GM19023 (cell line): ENCODE data around the gene SPATA2L.
"Not testable (repeated sequence)": the region's sequence is repeated elsewhere in the genome, so short reads cannot be mapped to it uniquely, and the experiment has no call there.

ENCODE experiments used
- ATAC-seq: cut with Tn5 transposase; IDR thresholded peaks from one replicate; pipeline ENCODE4 v1.9.1; 2021; ENCODE audit warnings: mild to moderate bottlenecking, moderate library complexity; ENCODE audit not compliant: unreplicated experiment

Gene SPATA2L

DNA sequence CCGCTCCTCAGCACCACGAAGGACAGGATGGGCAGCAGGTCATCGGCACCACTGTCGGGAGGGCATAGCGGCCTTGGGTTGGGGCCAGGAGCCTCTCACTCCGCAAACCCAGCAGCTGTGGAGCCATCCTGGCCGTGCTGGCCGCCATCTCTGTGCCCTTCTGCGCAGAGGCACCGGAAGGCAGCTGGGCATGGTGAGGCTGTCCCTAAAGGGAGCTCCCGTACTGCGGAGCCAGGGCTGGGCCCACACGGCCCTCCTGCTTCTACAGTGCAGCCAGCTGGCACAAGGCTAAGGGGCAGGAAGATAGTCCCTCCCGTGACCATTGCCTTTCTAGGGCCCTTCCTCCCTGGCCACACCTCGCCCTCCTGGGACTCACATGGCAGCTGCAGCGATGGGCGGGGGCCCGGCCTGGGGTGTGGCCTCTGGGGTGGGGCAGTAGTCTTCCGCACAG is 7.0 kb upstream of the SPATA2L start:
- ATAC-seq, result no peak

DNA sequence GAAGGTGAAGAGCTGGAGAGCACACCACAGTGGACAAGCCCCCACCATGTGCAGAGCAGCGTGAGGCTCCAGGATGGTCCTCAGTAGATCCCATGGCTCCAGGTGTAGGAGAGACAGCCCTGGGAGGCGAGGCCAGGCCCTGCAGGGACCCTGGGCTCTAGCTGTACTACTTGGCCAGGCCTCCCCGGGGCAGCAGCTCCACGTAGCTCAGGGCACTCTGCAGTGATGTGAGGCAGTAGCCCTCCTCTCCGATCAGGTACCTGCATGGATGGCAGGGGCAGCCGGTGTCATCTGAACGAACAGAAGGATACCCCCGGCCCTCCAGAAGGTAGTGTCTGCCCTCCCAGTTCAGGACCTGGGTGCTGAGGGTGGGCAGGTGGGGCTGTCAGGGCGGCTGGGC is 6.2 kb upstream of the SPATA2L start:
- ATAC-seq, result no peak

DNA sequence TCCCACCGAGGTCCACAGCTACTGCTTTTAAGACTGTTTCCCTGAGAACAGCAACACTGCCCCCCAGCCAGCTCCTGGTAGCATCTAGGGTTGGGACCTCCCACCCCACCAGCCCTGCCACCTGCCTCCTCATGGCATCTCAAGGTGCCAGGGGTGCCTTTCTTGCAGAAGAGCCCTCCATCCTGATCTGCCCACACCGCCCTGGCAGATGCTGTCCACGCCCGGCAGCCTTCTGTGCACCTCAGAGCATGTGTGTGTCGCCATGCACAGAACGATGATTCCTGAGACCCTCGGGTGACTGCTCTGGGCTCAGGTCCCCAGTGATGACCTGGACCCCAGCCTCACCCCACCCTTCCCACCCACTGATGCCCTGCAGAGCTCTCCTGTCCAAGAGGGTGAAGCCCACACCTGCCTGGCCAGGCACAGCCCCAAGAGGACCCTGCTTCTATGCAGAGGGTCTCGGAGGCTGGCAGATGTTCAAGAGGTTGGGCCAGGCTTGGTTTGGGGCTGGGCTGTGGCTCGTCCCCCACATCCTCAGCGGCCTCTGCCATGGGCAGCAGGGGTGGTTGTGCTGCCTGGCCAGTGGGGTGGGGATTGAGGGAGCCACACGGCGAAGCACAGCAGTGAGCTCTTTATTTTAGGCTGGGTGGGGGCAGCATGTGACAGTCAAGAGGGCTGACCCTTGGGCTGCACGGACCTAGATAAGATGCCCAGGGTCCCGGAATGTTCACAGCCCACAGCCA is 5.2 kb upstream of the SPATA2L start:
- ATAC-seq, result no peak

DNA sequence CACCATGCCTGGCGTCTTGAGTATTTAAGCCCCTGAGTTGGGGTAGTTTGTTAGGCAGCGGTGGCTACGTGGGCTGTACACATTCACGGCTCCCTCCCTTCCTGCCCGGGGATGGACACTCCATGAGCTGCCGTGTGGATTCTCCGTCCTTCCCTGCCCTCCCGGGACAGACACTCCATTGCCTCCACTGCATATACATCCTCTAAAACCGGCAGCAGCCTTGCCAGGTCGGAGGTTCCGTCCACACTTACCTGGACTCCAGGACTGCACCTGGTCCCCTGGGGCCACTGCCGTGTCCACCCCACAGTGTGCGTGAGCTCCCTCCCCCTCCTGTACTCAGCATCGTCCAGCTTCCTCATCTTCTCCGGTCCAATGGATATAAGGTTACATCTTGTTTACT is 3.5 kb upstream of the SPATA2L start:
- no peak for ATAC-seq

DNA sequence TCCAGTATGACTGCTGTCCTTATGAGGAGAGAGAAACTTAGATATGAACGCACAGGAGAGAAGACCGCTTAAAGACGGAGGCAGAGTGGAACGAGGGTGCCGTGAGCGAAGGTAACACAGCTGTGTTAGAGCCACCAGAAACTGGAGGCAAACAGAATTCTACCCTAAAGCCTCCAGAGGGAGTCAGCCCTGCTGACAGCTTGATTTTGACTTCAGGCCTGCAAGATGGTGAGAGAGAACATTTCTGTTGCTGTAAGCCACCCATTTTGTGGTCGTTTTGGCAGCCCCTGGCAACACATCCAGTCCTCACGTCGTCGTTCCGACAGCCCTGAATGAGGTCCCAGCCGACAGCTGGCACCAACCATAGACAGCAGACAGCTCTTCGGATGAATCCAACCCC is 2.8 kb upstream of the SPATA2L start:
- no peak for ATAC-seq

DNA sequence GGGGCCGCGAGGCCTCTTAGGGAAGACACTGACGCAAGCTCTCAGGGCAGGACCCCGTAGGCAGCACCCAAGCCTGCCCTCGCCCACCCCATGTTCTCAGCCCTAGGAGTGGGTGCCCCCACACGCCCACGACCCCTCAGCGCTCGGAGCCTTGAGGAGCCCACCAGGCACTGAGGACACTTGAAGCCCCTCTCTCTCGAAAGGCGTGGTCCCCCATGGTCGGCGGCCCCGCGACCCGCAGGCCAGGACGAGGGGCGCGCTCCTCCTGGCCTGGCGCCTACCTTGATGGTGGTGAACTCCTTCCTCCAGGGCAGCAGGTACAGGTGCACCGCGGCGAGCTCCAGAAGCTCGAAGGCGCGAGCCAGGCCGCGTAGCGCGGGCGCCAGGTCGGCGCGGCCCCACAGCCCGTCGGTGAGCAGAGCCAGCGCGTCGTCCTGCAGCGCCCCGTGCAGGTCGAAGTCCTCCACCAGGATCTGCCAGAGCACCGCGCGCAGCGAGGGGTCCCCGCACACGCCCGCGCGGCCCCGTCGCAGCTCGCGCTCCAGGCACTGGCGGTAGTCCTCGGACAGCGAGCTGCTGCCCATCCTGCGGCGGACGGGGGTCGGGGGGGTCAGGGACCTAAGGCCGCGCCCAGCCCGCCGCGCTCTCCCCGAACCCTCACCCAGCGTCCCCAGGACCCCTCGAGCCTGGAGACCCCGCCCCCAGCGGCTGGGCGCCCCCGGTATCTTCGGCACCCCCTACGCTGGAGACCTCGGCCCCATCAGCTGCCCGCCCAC is 668 bp downstream of the SPATA2L start:
- ATAC-seq, result peak; percentile 4

DNA sequence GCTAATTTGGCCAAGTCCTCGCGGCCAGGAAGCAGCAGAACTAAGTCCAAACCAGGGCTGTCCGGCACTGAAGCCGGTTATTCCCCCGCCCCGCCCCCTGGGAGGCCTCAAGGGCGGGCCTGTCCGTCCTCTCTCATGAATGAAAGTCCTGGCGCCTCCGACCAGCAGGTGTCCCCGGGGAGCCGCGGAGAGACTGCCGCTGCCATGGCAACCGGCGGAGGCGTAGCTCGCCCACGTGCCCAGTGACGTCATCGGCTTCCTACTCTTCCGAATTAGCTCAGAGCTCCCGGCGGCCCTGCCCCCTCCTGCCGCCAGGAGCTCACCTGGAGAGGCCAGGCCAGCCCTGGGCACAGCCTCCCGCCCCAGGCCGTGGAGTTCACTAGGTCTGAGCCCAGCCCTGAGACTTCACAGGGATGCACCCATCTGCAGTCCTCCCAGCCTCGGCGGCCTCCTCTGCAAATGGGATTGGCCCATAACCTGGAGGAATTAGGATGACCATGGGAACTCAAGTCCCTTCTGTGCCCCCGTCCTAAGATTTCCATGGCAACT is 1.3 kb downstream of the SPATA2L start:
- peak; percentile 38 for ATAC-seq

DNA sequence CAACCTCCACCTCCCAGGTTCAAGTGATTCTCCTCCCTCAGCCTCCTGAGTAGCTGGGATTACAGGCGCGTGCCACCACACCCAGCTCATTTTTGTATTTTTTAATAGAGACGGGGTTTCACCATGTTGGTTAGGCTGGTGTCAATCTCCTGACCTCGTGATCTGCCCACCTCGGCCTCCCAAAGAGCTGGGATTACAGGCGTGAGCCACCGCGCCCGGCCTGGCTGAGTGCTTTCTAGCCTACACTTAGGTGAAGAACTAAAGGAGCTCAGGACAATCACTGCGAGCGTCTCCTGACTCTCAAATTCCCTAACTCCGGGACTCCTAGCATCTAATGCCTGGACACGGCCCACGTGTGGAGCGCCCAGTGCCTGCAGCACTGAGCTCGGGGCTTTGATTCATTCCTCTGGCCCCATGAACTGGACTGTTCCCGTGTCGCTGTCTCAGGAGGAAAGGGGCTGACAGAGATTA is 1.8 kb downstream of the SPATA2L start:
- ATAC-seq, result not testable (repeated sequence)

DNA sequence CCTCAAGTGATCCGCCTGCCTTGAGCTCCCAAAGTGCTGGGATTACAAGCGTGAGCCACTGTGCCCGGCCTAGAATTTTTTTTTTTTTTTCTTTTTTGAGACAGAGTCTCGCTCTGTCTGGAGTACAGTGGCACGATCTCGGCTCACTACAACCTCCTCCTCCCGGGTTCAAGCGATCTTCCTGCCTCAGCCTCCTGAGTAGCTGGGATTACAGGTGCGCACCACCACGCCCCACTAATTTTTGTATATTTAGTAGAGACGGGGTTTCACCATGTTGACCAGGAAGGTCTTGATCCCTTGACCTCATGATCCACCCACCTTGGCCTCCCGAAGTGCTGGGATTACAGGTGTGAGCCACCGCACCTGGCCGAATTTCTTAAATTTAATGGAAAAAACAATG is 2.8 kb downstream of the SPATA2L start:
- not testable (repeated sequence) for ATAC-seq

DNA sequence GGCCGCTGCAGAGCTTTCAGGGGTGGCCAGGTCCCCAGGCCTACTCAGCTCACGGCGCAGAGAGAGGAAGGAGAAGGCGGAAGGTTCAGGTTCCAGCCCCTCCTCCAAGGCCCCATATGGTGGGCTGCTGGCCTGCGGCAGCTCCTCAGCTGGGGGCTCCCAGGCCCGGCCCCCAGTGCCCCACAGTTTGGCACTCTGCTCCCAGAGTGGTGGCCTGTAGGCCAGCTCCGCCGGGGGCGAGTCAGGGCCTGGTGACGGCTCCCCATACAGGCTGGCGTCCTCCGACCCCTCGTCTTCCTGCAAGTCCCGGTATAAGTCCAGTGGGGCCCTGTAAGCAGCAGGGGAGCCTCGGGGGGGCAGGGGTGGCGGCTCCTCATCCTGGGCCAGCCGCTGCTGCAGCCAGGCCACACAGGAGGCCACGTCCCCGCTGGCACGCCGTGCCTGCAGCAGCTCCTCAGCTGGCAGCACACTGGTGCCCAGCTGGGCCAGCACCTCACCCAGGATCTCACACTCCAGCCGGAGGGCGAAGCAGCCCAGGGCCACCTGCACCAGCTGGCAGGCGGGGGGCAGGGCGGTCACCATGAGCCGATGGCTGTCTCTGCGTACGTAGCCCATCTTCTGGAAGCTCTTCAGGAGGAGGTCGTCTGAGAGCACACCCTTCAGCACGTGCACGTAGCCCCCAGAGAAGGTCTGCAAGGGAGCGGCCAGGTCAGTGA is 3.7 kb downstream of the SPATA2L start:
- no peak for ATAC-seq

DNA sequence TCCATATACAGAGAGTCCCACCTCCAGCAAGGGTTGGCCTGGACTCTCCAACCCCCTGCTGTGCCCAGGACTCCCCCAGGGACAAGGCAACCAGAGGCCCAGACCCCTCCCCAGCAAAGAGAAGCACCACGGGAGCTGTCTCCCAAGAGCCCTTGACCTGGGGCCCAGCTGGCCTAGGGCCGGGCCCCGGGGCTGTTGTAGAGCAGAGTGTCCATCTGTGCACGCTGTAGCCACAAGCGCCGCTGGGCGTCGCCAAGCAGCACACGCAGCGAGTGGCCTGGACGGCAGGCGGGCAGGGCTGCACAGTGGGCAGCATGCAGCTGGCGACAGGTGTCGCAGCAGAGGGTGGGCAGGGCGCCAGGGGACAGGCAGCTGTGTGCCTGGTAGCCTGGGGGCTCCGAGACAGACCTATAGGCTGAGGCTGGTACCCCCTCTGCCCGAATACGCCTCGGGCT is 4.3 kb downstream of the SPATA2L start:
- ATAC-seq, result no peak

DNA sequence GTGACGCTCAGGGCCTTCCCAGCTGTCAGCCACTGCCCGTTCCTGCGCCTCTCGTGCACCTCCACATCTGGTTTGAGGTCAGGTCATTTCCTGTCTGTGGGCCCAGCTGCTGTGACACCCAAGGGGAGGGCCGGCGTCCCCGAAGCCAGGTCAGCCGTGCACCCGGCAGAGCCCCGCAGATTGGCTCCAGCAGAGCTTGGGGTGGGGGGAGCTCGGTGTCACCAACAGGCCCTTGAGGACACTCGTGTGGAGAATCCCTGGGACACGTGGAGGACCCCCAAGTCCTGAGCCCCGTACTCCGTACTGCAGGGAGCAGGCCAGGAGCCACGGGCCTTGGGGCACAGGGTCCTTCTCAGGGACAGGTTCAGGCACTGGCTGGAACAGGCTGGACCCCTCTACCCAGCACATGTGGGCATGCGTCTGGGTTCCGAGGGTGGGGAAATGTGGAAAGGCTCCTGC is 4.8 kb downstream of the SPATA2L start:
- ATAC-seq, result no peak

DNA sequence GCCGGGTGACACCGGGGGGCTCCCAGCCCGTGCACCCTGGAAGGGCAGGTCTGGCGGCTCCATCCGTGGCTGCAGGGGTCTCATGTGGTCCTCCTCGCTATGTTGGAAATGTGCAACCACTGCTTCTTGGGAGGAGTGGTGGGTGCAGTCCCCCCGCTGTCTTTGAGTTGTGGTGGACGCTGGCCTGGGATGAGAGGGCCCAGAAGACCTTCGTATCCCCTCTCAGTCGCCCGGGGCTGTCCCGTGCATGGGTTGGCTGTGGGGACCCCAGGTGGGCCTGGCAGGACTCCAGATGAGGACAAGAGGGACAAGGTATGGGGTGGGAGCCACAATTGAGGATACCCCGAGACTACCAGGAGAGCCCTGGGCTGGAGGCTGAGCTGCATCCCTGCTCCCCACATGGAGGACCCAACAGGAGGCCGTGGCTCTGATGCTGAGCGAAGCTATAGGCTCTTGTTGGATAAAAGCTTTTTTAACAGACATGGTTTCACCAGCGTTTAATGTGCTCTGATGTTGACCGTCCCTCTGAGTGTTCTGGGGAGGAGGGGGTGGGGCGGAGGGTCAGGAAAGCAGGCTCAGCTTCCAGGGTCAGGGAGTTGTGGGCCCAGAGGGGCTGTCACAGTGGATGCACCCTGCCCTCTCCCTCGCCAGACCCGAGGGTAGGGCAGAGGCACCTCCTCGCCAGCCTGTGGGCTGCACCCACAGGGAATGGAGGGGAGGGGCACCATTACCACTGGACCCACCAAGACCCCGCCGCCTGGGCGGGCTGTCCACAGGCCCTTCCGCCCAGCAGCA is 5.4 kb downstream of the SPATA2L start:
- no peak for ATAC-seq

DNA sequence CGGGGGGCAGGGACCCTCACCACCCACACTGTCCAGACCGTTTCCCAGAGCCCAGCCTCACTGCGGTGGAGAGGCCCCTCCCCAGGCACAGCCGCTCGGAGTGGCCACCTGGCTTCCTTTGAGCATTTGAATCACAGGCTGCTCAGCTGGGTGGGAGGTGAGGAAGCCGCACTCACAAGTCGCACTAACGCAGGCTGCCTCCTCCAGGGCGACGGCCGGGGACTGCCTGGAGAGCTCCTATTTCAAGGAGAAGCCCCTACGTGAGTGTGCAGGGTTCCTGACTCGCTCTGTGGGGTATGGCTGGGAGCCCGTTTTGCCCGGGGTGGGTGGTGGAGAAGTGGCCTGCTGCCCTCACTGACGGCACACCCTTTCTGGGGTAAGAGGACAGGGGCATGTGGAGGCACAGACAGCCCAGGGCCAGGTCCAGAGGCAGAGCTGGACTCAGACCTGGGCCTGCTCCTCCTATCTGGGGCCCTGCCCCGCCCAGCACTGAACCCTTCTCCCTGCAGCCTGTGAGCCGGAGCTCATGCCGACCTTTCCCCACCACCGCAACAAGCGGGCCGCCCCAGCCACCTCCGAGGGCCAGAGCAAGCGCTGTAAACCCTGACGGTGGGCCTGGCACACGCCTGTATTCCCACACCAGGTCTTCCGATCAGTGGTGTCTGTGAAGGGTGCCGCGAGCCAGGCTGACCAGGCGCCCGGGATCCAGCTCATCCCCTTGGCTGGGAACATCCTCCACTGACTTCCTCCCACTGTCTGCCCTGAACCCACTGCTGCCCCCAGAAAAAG is 6.2 kb downstream of the SPATA2L start:
- no peak for ATAC-seq

DNA sequence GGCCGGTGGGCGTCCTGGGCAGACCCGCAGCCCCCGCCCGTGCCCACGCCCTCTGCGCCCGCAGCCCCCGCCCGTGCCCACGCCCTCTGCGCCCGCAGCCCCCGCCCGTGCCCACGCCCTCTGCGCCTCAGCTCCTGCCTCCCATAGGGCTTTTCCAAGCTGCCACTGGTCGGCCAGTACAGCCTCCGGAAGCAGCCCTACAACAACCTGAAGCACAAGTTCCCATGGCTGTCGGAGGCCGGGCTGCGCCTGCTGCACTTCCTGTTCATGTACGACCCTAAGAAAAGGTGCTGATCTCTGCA is 6.8 kb downstream of the SPATA2L start:
- not testable (repeated sequence) for ATAC-seq

DNA sequence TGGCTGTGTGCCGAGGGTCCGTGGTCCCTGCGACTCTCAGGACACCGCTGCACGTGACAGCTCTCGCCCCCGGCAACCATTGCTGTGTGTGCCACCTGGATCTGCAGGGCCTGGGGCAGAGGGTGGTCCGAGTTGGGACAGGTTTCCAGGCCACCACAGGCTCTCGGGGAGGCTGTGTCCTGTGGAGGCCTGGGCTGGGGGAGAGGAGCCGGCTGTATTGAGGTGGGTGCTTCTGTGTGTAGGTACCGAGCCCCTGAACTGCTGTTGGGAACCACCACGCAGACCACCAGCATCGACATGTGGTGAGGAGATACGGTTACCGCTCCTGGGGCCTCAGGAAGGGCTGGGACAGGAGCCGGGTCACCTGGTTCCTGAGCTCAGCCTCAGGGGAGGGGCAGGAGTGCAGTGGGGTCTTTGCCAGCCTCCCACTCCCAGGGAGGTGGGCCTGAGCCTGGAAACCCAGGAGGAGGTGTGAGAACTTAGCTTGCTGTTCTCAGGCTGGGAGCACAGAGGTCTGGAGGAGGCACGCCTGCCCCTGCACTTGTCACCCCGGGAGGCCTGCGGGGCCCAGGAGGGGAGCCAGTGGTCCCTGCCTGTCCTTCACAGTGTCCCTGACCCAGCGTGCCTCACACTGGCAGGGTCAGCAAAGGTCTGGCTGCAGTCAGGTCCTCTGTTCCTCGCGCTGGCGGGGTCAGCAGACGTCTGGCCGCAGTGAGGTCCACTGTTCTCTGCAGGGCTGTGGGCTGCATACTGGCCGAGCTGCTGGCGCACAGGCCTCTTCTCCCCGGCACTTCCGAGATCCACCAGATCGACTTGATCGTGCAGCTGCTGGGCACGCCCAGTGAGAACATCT is 7.3 kb downstream of the SPATA2L start:
- no peak for ATAC-seq

DNA sequence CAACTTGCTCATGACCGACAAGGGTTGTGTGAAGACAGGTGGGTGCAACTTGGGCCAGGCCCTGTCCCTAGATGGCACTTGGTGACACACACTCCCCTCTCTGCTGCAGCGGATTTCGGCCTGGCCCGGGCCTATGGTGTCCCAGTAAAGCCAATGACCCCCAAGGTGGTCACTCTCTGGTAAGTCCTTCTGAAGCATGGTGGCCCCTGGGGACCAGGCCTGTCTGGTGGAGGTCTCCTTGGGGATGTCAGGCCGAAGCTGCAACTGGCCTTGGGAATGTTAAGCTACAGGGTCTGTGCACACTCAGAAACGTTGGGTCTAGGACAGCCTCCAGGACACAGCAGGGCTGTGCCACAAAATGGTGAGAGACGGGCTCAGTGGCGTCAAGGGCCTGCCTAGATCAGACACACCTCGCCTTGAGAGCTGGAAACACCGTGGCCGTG is 8.2 kb downstream of the SPATA2L start:
- ATAC-seq, result no peak

DNA sequence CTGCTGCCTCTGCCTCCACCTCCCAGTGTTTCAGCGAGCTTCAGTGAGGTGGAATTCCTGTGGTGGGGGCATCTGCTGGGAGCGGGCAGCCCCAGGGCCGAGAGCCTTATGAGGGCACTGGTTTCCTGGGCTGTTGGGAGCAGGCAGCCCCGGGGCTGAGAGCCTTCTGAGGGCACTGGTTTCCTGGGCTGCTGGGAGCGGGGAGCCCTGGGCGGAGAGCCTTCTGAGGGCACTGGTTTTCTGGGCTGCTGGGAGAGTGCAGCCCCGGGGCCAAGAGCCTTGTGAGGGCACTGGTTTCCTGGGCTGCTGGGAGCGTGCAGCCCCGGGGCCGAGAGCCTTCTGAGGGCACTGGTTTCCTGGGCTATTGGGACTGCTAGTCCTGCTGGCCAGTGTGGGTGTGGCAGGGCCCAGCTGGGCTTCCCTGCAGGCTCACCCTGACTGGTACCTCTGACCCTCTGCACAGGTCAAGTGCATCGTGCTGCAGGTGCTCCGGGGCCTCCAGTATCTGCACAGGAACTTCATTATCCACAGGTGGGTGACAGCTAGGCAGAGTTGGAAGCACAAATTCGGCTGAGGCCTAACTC is 9.4 kb downstream of the SPATA2L start:
- no peak for ATAC-seq
